Mesenchymal stem cell (in vitro differentiated cells and primary cell): ENCODE results near the gene ZC3H14.
A peak's percentile ranks its signal among the peaks of the same experiment; 100 is the strongest.

Experiments used
- DNase-seq: peaks from one replicate; pipeline ENCODE4 v3.0.0-alpha.2; 2013
- H2AFZ ChIP-seq: one replicate; pipeline ENCODE4 v1.6.1; 2013; ENCODE audit warnings: low read depth, mild to moderate bottlenecking, control low read depth, inconsistent platforms, low read length, moderate library complexity
- H2AK5ac ChIP-seq: 2 replicates; pipeline ENCODE4 v1.6.1; 2013; ENCODE audit warnings: low read length, moderate library complexity, mild to moderate bottlenecking, inconsistent platforms; ENCODE audit not compliant: severe bottlenecking
- H2BK120ac ChIP-seq: one replicate; pipeline ENCODE4 v1.6.1; 2013; ENCODE audit warnings: low read depth, mild to moderate bottlenecking, inconsistent platforms, low read length, moderate library complexity
- H2BK12ac ChIP-seq, 2 experiments: one replicate each; pipeline ENCODE4 v1.6.1; 2013; ENCODE audit warnings: inconsistent platforms in 2 of 2, low read length in 2 of 2, mild to moderate bottlenecking in 2 of 2, moderate library complexity in 2 of 2, control low read depth in 1 of 2
- H2BK15ac ChIP-seq: one replicate; pipeline ENCODE4 v1.6.1; 2013; ENCODE audit warnings: mild to moderate bottlenecking, low read depth, inconsistent platforms; ENCODE audit not compliant: poor library complexity, severe bottlenecking
- H2BK5ac ChIP-seq: 2 replicates; pipeline ENCODE4 v1.6.1; 2013; ENCODE audit warnings: low read depth, mild to moderate bottlenecking, low read length, control low read depth, inconsistent platforms; ENCODE audit not compliant: poor library complexity, severe bottlenecking
- H3K14ac ChIP-seq, 2 experiments: one replicate each; pipeline ENCODE4 v1.6.1; 2013; ENCODE audit warnings: inconsistent platforms in 2 of 2, low read length in 2 of 2, control low read depth in 1 of 2, mild to moderate bottlenecking in 1 of 2, moderate library complexity in 1 of 2
- H3K18ac ChIP-seq, 2 experiments: one replicate each; pipeline ENCODE4 v1.6.1; 2013; ENCODE audit warnings: inconsistent platforms in 2 of 2, low read length in 2 of 2, control low read depth in 1 of 2, low read depth in 1 of 2, mild to moderate bottlenecking in 1 of 2
- H3K23ac ChIP-seq, 2 experiments: one replicate each; pipeline ENCODE4 v1.6.1; 2013; ENCODE audit warnings: inconsistent platforms in 2 of 2, low read length in 2 of 2, mild to moderate bottlenecking in 2 of 2, moderate library complexity in 2 of 2, control low read depth in 1 of 2
- H3K27ac ChIP-seq: 2 replicates; pipeline ENCODE4 v1.5.1; 2013; ENCODE audit warnings: mild to moderate bottlenecking, moderate library complexity, low read length, control low read depth, inconsistent platforms; ENCODE audit not compliant: poor library complexity, severe bottlenecking
- H3K27me3 ChIP-seq, 2 experiments: 2 replicates each; pipeline versions ENCODE4 v1.6.1 to v1.7.0; 2013; ENCODE audit warnings: low read length in 2 of 2, mild to moderate bottlenecking in 2 of 2, moderate library complexity in 2 of 2, control low read depth in 1 of 2, inconsistent platforms in 1 of 2; ENCODE audit not compliant: control insufficient read depth in 1 of 2, insufficient read depth in 1 of 2
- H3K36me3 ChIP-seq, 2 experiments: 2 replicates each; pipeline versions ENCODE4 v1.6.1 to v1.7.0; 2013; ENCODE audit warnings: low read length in 2 of 2, control low read depth in 1 of 2, inconsistent platforms in 1 of 2, low read depth in 1 of 2, mild to moderate bottlenecking in 1 of 2; ENCODE audit not compliant: insufficient read depth in 2 of 2, control insufficient read depth in 1 of 2
- H3K4ac ChIP-seq, 2 experiments: one replicate each; pipeline ENCODE4 v1.6.1; 2013; ENCODE audit warnings: inconsistent platforms in 2 of 2, low read length in 2 of 2, mild to moderate bottlenecking in 2 of 2, moderate library complexity in 2 of 2, control low read depth in 1 of 2, low read depth in 1 of 2
- H3K4me1 ChIP-seq: 2 replicates; pipeline ENCODE4 v1.6.1; 2013; ENCODE audit warnings: low read depth, low read length, control low read depth; ENCODE audit not compliant: control insufficient read depth, insufficient read depth
- H3K4me2 ChIP-seq: 2 replicates; pipeline ENCODE4 v1.6.1; 2013; ENCODE audit warnings: low read length, mild to moderate bottlenecking, inconsistent platforms; ENCODE audit not compliant: poor library complexity, severe bottlenecking
- H3K4me3 ChIP-seq, 2 experiments: 2 replicates each; pipeline versions ENCODE4 v1.5.1 to v1.7.0; 2013; ENCODE audit warnings: low read length in 2 of 2, mild to moderate bottlenecking in 2 of 2, control low read depth in 1 of 2, low read depth in 1 of 2; ENCODE audit not compliant: insufficient read depth in 1 of 2
- H3K79me1 ChIP-seq: replicated peaks from 2 replicates; pipeline ENCODE4 v1.6.1; 2013; ENCODE audit warnings: mild to moderate bottlenecking, control low read depth, low read length, inconsistent platforms; ENCODE audit not compliant: poor library complexity, severe bottlenecking
- H3K9ac ChIP-seq: 2 replicates; pipeline ENCODE4 v1.7.0; 2013; ENCODE audit warnings: mild to moderate bottlenecking, low read length, moderate library complexity
- H3K9me3 ChIP-seq: 2 replicates; pipeline ENCODE4 v1.7.0; 2013; ENCODE audit warnings: mild to moderate bottlenecking, low read length; ENCODE audit not compliant: control insufficient read depth
- H4K8ac ChIP-seq: one replicate; pipeline ENCODE4 v1.6.1; 2013; ENCODE audit warnings: inconsistent platforms, mild to moderate bottlenecking, low read length, moderate library complexity
- H4K91ac ChIP-seq: one replicate; pipeline ENCODE4 v1.6.1; 2013; ENCODE audit warnings: mild to moderate bottlenecking, low read length, inconsistent platforms
- WGBS: methylation state at CpG from one replicate; pipeline ENCODE4 v1.1.7; 2013; ENCODE audit warnings: mixed read lengths; 5-methylcytosine and 5-hydroxymethylcytosine counted together

The ZC3H14 gene

GRCh38 chr14:88559852-88560251 is 3.0 kb upstream of the ZC3H14 start:
- 0% methylated on average over 1 of the region's 1 CpG for WGBS

GRCh38 chr14:88562532-88562830 is 356 bp upstream of the ZC3H14 start:
- H3K14ac ChIP-seq = no peak overlapping the region
- no peak overlapping the region for H2BK120ac ChIP-seq
- H3K27ac ChIP-seq = no peak overlapping the region
- H3K79me1 ChIP-seq = peaks cover 4% of the 10 kb centered on the region
- H4K91ac ChIP-seq = no peak overlapping the region
- peak overlapping the region; percentile 36 for H2AFZ ChIP-seq
- peaks cover 4% of the 10 kb centered on the region for H3K4me1 ChIP-seq
- no peak overlapping the region for H2BK15ac ChIP-seq
- H3K23ac ChIP-seq = no peak overlapping the region
- H3K9me3 ChIP-seq = no peaks in the 10 kb centered on the region
- no peak overlapping the region for H2AK5ac ChIP-seq
- H4K8ac ChIP-seq = no peak overlapping the region
- H3K27me3 ChIP-seq = no peaks in the 10 kb centered on the region
- H2BK5ac ChIP-seq = no peak overlapping the region
- DNase-seq = no peak
- peak overlapping the region; percentile 94 for H3K9ac ChIP-seq
- H3K4ac ChIP-seq = no peak overlapping the region
- H3K36me3 ChIP-seq = peaks cover 3 to 10% of the 10 kb centered on the region in 2 experiments
- 55% methylated on average over 5 of the region's 5 CpGs for WGBS
- peak overlapping the region; percentile 82 for H3K4me2 ChIP-seq
- H2BK12ac ChIP-seq = no peak overlapping the region
- H3K18ac ChIP-seq = no peak overlapping the region
- H3K4me3 ChIP-seq = peak overlapping the region; percentile 83 to 93

More at GRCh38 chr14:88559852-88560251, 3.0 kb upstream of the ZC3H14 start:
- H3K27me3 ChIP-seq = no peaks in the 10 kb centered on the region
- H3K9ac ChIP-seq = peak overlapping the region; percentile 31
- H2BK120ac ChIP-seq = no peak overlapping the region
- no peak overlapping the region for H3K4ac ChIP-seq
- H3K14ac ChIP-seq = no peak overlapping the region
- H3K9me3 ChIP-seq = no peaks in the 10 kb centered on the region
- no peak overlapping the region for H4K91ac ChIP-seq
- no peak overlapping the region for H3K23ac ChIP-seq
- H2BK12ac ChIP-seq = no peak overlapping the region
- peaks cover 4% of the 10 kb centered on the region for H3K4me1 ChIP-seq
- H3K4me3 ChIP-seq = no peak overlapping the region
- H3K36me3 ChIP-seq = peaks cover 3 to 5% of the 10 kb centered on the region in 2 experiments
- H2AK5ac ChIP-seq = no peak overlapping the region
- no peak overlapping the region for H3K4me2 ChIP-seq
- H3K79me1 ChIP-seq = peaks cover 4% of the 10 kb centered on the region
- H2BK5ac ChIP-seq = no peak overlapping the region
- H3K27ac ChIP-seq = no peak overlapping the region
- no peak overlapping the region for H2BK15ac ChIP-seq
- peak; percentile 80 for DNase-seq
- H2AFZ ChIP-seq = no peak overlapping the region
- no peak overlapping the region for H3K18ac ChIP-seq
- H4K8ac ChIP-seq = no peak overlapping the region

- no peak overlapping the region for H4K91ac ChIP-seq
- no peak overlapping the region for H4K8ac ChIP-seq
- H3K27ac ChIP-seq = no peak overlapping the region
- 51% methylated on average over 7 of the region's 7 CpGs for WGBS
- H3K9me3 ChIP-seq = no peaks in the 10 kb centered on the region
- H2BK15ac ChIP-seq = no peak overlapping the region
- no peak overlapping the region for H2AFZ ChIP-seq
- H3K18ac ChIP-seq = no peak overlapping the region
- H2AK5ac ChIP-seq = no peak overlapping the region
- H3K14ac ChIP-seq = no peak overlapping the region
- peaks cover 8 to 24% of the 10 kb centered on the region in 2 experiments for H3K36me3 ChIP-seq
- no peak for DNase-seq
- H3K79me1 ChIP-seq = peaks cover 11% of the 10 kb centered on the region
- peak overlapping the region; percentile 44 to 83 for H3K4me3 ChIP-seq
- no peak overlapping the region for H3K23ac ChIP-seq
- H3K4me1 ChIP-seq = peaks cover 4% of the 10 kb centered on the region
- no peak overlapping the region for H3K4ac ChIP-seq
- peak overlapping the region; percentile 93 for H3K4me2 ChIP-seq
- H2BK5ac ChIP-seq = no peak overlapping the region
- H3K9ac ChIP-seq = peak overlapping the region; percentile 94
- H3K27me3 ChIP-seq = no peaks in the 10 kb centered on the region
- H2BK12ac ChIP-seq = no peak overlapping the region
- H2BK120ac ChIP-seq = no peak overlapping the region
Measured at GRCh38 chr14:88563845-88564244, 1.0 kb downstream of the ZC3H14 start.

- Histone ChIP-seq H3K27ac (no peak overlapping the region), H3K79me1 (peaks cover 21% of the 10 kb centered on the region), H4K8ac (no peak overlapping the region), H3K9ac (no peak overlapping the region), H3K14ac (no peak overlapping the region), H4K91ac (no peak overlapping the region), H2AK5ac (no peak overlapping the region), H3K23ac (no peak overlapping the region), H2AFZ (no peak overlapping the region), H2BK12ac (no peak overlapping the region), H3K4me3 (no peak overlapping the region), H3K4me2 (no peak overlapping the region), H3K9me3 (no peaks in the 10 kb centered on the region), H3K27me3 (no peaks in the 10 kb centered on the region), H3K4ac (no peak overlapping the region), H2BK120ac (no peak overlapping the region), H3K4me1 (peaks cover 2% of the 10 kb centered on the region), H2BK15ac (no peak overlapping the region), H3K18ac (no peak overlapping the region), H2BK5ac (no peak overlapping the region), H3K36me3 (peaks cover 13 to 40% of the 10 kb centered on the region in 2 experiments)
- WGBS = 80% methylated on average over 2 of the region's 5 CpGs
- no peak for DNase-seq
Measured at GRCh38 chr14:88565427-88565826, 2.6 kb downstream of the ZC3H14 start.
